H1 (cell line): ENCODE results near the gene SCNM1. TPM values are rescaled to one million over a fixed set of nuclear protein-coding genes. Genes with fewer than 3 reads are reported as not detected.

ENCODE experiments used
- CTCF ChIA-PET: fragments of 300-600 bp; sonication (Branson Sonifier 250); formaldehyde crosslinking; loops from one replicate; lab custom pipeline; 2021; ENCODE audit not compliant: partially characterized antibody; lab: Charles Lee
- POLR2A ChIA-PET: fragments of 300-600 bp; sonication (Branson Sonifier 250); formaldehyde crosslinking; loops from one replicate; lab custom pipeline; 2021; ENCODE audit warnings: inconsistent platforms; ENCODE audit not compliant: partially characterized antibody; lab: Charles Lee
- DNase-seq, 2 experiments: peaks; one replicate each; pipeline versions ENCODE4 v3.0.0 to v3.0.0-alpha.2; 2010 to 2022; ENCODE audit warnings: low spot score in 2 of 2, low read depth in 1 of 2, mixed read lengths in 1 of 2
- FAIRE-seq: peaks from 2 replicates; lab custom pipeline; 2011; peaks lifted over from hg19 to GRCh38; lab: Jason Lieb, UNC
- H2AFZ ChIP-seq: 2 replicates; pipeline ENCODE4 v1.8.1; 2012; ENCODE audit warnings: low read length, inconsistent platforms
- H2AK5ac ChIP-seq: 2 replicates; pipeline ENCODE4 v1.6.1; 2013; ENCODE audit warnings: low read depth, low read length
- H2BK120ac ChIP-seq: replicated peaks from 2 replicates; pipeline ENCODE3; 2013; ENCODE audit warnings: low read depth, low read length, inconsistent platforms
- H2BK12ac ChIP-seq: 2 replicates; pipeline ENCODE4 v1.6.1; 2013; ENCODE audit warnings: low read depth, low read length
- H2BK15ac ChIP-seq: 2 replicates; pipeline ENCODE4 v1.6.1; 2013; ENCODE audit warnings: low read length
- H2BK20ac ChIP-seq: 2 replicates; pipeline ENCODE4 v1.6.1; 2013; ENCODE audit warnings: low read length
- H2BK5ac ChIP-seq: 2 replicates; pipeline ENCODE4 v1.6.1; 2013; ENCODE audit warnings: low read depth, low read length
- H3K14ac ChIP-seq: 2 replicates; pipeline ENCODE4 v1.6.1; 2013; ENCODE audit warnings: inconsistent platforms; ENCODE audit not compliant: insufficient read length
- H3K18ac ChIP-seq: 2 replicates; pipeline ENCODE4 v1.6.1; 2013; ENCODE audit warnings: low read length; ENCODE audit errors: extremely low read depth
- H3K23ac ChIP-seq: 2 replicates; pipeline ENCODE4 v1.6.1; 2013; ENCODE audit warnings: inconsistent platforms; ENCODE audit not compliant: insufficient read length
- H3K23me2 ChIP-seq: 2 replicates; pipeline ENCODE4 v1.6.1; 2013; ENCODE audit warnings: low read depth, low read length
- H3K27ac ChIP-seq: 2 replicates; pipeline ENCODE4 v1.6.1; 2011; ENCODE audit warnings: low read depth, low read length, inconsistent platforms
- H3K27me3 ChIP-seq, 4 experiments: replicated peaks in 1 of 4; 1 replicate in 1 of 4; 2 replicates in 3 of 4; pipeline versions ENCODE4 v1.6.1 to v1.8.1; 2011 to 2013; ENCODE audit warnings: low read length in 3 of 4, mild to moderate bottlenecking in 3 of 4, inconsistent platforms in 2 of 4, mixed read lengths in 2 of 4, moderate library complexity in 1 of 4; ENCODE audit not compliant: control insufficient read depth in 3 of 4, insufficient read depth in 3 of 4; ENCODE audit errors: extremely low read depth in 1 of 4
- H3K36me3 ChIP-seq, 4 experiments: 2 replicates each; pipeline versions ENCODE4 v1.6.1 to v1.8.1; 2011 to 2013; ENCODE audit warnings: mild to moderate bottlenecking in 4 of 4, low read length in 3 of 4, moderate library complexity in 2 of 4, control low read depth in 1 of 4, inconsistent platforms in 1 of 4; ENCODE audit not compliant: insufficient read depth in 4 of 4, control insufficient read depth in 2 of 4
- H3K4ac ChIP-seq: replicated peaks from 2 replicates; pipeline ENCODE3; 2013; ENCODE audit warnings: low read length, low read depth, mixed read lengths, inconsistent platforms; ENCODE audit not compliant: insufficient read length
- H3K4me1 ChIP-seq, 4 experiments: replicated peaks in 1 of 4; 1 replicate in 1 of 4; 2 replicates in 3 of 4; pipeline versions ENCODE4 v1.6.1 to v1.8.1; 2011 to 2013; ENCODE audit warnings: low read length in 3 of 4, inconsistent platforms in 2 of 4, mixed read lengths in 1 of 4; ENCODE audit not compliant: insufficient read depth in 4 of 4, control insufficient read depth in 3 of 4
- H3K4me2 ChIP-seq, 2 experiments: 2 replicates each; pipeline versions ENCODE4 v1.6.1 to v1.8.1; 2011 to 2013; ENCODE audit warnings: low read depth in 2 of 2, low read length in 2 of 2, control low read depth in 1 of 2, inconsistent platforms in 1 of 2, mild to moderate bottlenecking in 1 of 2; ENCODE audit not compliant: insufficient read depth in 1 of 2
- H3K4me3 ChIP-seq, 4 experiments: fragments of 200-600, 300-600 bp in 1 of 4; sonication (generic), shearing (Covaris generic), sonication (Bioruptor Twin) in 1 of 4; 2 replicates each; pipeline versions ENCODE4 v1.5.1 to v1.8.1; 2011 to 2016; ENCODE audit warnings: low read length in 4 of 4, low read depth in 3 of 4, control low read depth in 2 of 4, inconsistent platforms in 2 of 4, mild to moderate bottlenecking in 2 of 4, mixed read lengths in 1 of 4, moderate library complexity in 1 of 4; ENCODE audit not compliant: insufficient read depth in 2 of 4; ENCODE audit errors: extremely low read depth in 1 of 4
- H3K56ac ChIP-seq: replicated peaks from 2 replicates; pipeline ENCODE3; 2013; ENCODE audit warnings: low read depth, mild to moderate bottlenecking, mixed read lengths, low read length, inconsistent platforms; ENCODE audit not compliant: insufficient read length
- H3K79me1 ChIP-seq: 2 replicates; pipeline ENCODE4 v1.6.1; 2013; ENCODE audit warnings: low read depth, low read length, control low read depth
- H3K79me2 ChIP-seq, 2 experiments: 2 replicates each; pipeline versions ENCODE4 v1.6.1 to v1.8.1; 2012 to 2013; ENCODE audit warnings: low read length in 2 of 2, mild to moderate bottlenecking in 2 of 2, inconsistent platforms in 1 of 2; ENCODE audit not compliant: insufficient read depth in 2 of 2, control insufficient read depth in 1 of 2
- H3K9ac ChIP-seq, 4 experiments: replicated peaks in 1 of 4; 1 replicate in 1 of 4; 2 replicates in 3 of 4; pipeline versions ENCODE4 v1.6.1 to v1.8.1; 2011 to 2013; ENCODE audit warnings: low read depth in 3 of 4, low read length in 3 of 4, control low read depth in 2 of 4, mild to moderate bottlenecking in 2 of 4, moderate library complexity in 2 of 4, inconsistent platforms in 1 of 4; ENCODE audit errors: extremely low read depth in 1 of 4
- H3K9me3 ChIP-seq, 2 experiments: 2 replicates each; pipeline versions ENCODE4 v1.6.1 to v1.8.1; 2012 to 2013; ENCODE audit warnings: mild to moderate bottlenecking in 2 of 2, moderate library complexity in 2 of 2, control low read depth in 1 of 2, inconsistent platforms in 1 of 2, low read depth in 1 of 2, low read length in 1 of 2, mixed read lengths in 1 of 2; ENCODE audit not compliant: insufficient read depth in 2 of 2
- H4K20me1 ChIP-seq, 2 experiments: replicated peaks in 1 of 2; 2 replicates each; pipeline versions ENCODE3 to v1.8.1; 2011 to 2013; ENCODE audit warnings: inconsistent platforms in 2 of 2, low read length in 2 of 2, mild to moderate bottlenecking in 1 of 2; ENCODE audit not compliant: insufficient read depth in 2 of 2, control insufficient read depth in 1 of 2
- H4K5ac ChIP-seq: 2 replicates; pipeline ENCODE4 v1.6.1; 2013; ENCODE audit warnings: low read length, low read depth, mixed read lengths, inconsistent platforms; ENCODE audit not compliant: insufficient read length
- H4K8ac ChIP-seq: 2 replicates; pipeline ENCODE4 v1.8.0; 2013; ENCODE audit warnings: mild to moderate bottlenecking, moderate library complexity, low read length, inconsistent platforms; ENCODE audit not compliant: insufficient read depth; ENCODE audit errors: extremely low read depth
- H4K91ac ChIP-seq: replicated peaks from 2 replicates; pipeline ENCODE3; 2013; ENCODE audit warnings: low read length, mixed read lengths, inconsistent platforms; ENCODE audit not compliant: insufficient read length
- BCL11A ChIP-seq, 2 experiments: IDR thresholded peaks; one replicate each; pipeline ENCODE4 v1.6.1; 2011; ENCODE audit warnings: low read depth in 2 of 2, low read length in 2 of 2, mild to moderate bottlenecking in 2 of 2
- EP300 ChIP-seq, 2 experiments: IDR thresholded peaks; 1 replicate in 1 of 2; 2 replicates in 1 of 2; pipeline ENCODE4 v1.6.1; 2011 to 2012; ENCODE audit warnings: low read depth in 2 of 2, low read length in 2 of 2, mild to moderate bottlenecking in 2 of 2, borderline replicate concordance in 1 of 2, inconsistent platforms in 1 of 2, moderate library complexity in 1 of 2
- FOSL1 ChIP-seq: IDR thresholded peaks from 2 replicates; pipeline ENCODE4 v1.6.1; 2011; ENCODE audit warnings: mild to moderate bottlenecking, low read depth, low read length, moderate library complexity; ENCODE audit not compliant: insufficient read depth
- KDM4A ChIP-seq: IDR thresholded peaks from one replicate; pipeline ENCODE4 v1.7.1; 2012; ENCODE audit warnings: low read depth, mild to moderate bottlenecking, moderate library complexity, low read length, inconsistent platforms; ENCODE audit not compliant: severe bottlenecking
- MAFK ChIP-seq: IDR thresholded peaks from 2 replicates; pipeline ENCODE4 v1.6.1; 2012; ENCODE audit warnings: low read depth, mild to moderate bottlenecking, improper control_type of control experiment, low read length
- POU5F1 ChIP-seq: IDR thresholded peaks from 2 replicates; pipeline ENCODE4 v1.6.1; 2011; ENCODE audit warnings: low read depth, mild to moderate bottlenecking, low read length, moderate library complexity
- RXRA ChIP-seq: IDR thresholded peaks from 2 replicates; pipeline ENCODE4 v1.6.1; 2011; ENCODE audit warnings: low read depth, mild to moderate bottlenecking, low read length, moderate library complexity; ENCODE audit not compliant: insufficient read depth
- SAP30 ChIP-seq: fragments of 300-600 bp; sonication (generic); IDR thresholded peaks from 2 replicates; pipeline ENCODE4 v1.7.1; 2012; ENCODE audit warnings: low read length, moderate library complexity, mild to moderate bottlenecking, inconsistent platforms; ENCODE audit not compliant: insufficient read depth, insufficient replicate concordance
- SIN3A ChIP-seq, 2 experiments: IDR thresholded peaks in 1 of 2; conservative IDR thresholded peaks in 1 of 2; 2 replicates each; pipeline ENCODE4 v1.6.1; 2011 to 2012; ENCODE audit warnings: low read length in 2 of 2, improper control_type of control experiment in 1 of 2, low read depth in 1 of 2, mild to moderate bottlenecking in 1 of 2
- SRF ChIP-seq: IDR thresholded peaks from 2 replicates; pipeline ENCODE4 v1.6.1; 2011; ENCODE audit warnings: mild to moderate bottlenecking, low read depth, low read length, moderate library complexity
- TCF12 ChIP-seq: IDR thresholded peaks from 2 replicates; pipeline ENCODE4 v1.6.1; 2011; ENCODE audit warnings: low read depth, mild to moderate bottlenecking, low read length
- YY1 ChIP-seq: IDR thresholded peaks from 2 replicates; pipeline ENCODE4 v1.6.1; 2011; ENCODE audit warnings: low read depth, mild to moderate bottlenecking, low read length
- WGBS, 2 experiments: shearing (Covaris generic) in 1 of 2; methylation state at CpG; one replicate each; pipeline versions ENCODE4 v1.1.6 to v1.1.7; 2013 to 2015; ENCODE audit warnings: low lambda C conversion rate in 2 of 2, mixed read lengths in 2 of 2, inconsistent platforms in 1 of 2, low coverage in 1 of 2, missing lambda C conversion rate in 1 of 2; ENCODE audit not compliant: insufficient replicate concordance in 2 of 2, insufficient coverage in 1 of 2, insufficient read length in 1 of 2; ENCODE audit errors: extremely low coverage in 1 of 2, missing lambda C conversion rate in 1 of 2; 5-methylcytosine and 5-hydroxymethylcytosine counted together
- polyA plus RNA-seq, 7 experiments: library from polyadenylated mRNA; depleted of rRNA in 3 of 7; stranded (reverse) in 5 of 7; unstranded in 2 of 7; fragments of >200 nt in 5 of 7; fragments of 200-250 nt in 2 of 7; gene quantifications; 1 replicate in 5 of 7; 2 replicates in 1 of 7; 4 replicates in 1 of 7; pipeline versions ENCODE4 v1.2.1 to v1.2.3, GENCODE V29; 2011 to 2013; ENCODE audit warnings: missing spikeins in 2 of 7, mixed read lengths in 2 of 7
- total RNA-seq: library from RNA; stranded (reverse); fragmentation: NEBNext Ultra II Directional; extraction: Animal tissue kit (Norgen Biotek cat#: 25700); gene quantifications from 2 replicates; pipeline ENCODE4 v1.2.1, GENCODE V29; 2021

Gene SCNM1
- total and polyA plus RNA-seq, 2 of the 8 experiments (the other 6 are each of a cell fraction or from before 2014, with no cell fraction given): 13.6 to 46.2 TPM

DNA sequence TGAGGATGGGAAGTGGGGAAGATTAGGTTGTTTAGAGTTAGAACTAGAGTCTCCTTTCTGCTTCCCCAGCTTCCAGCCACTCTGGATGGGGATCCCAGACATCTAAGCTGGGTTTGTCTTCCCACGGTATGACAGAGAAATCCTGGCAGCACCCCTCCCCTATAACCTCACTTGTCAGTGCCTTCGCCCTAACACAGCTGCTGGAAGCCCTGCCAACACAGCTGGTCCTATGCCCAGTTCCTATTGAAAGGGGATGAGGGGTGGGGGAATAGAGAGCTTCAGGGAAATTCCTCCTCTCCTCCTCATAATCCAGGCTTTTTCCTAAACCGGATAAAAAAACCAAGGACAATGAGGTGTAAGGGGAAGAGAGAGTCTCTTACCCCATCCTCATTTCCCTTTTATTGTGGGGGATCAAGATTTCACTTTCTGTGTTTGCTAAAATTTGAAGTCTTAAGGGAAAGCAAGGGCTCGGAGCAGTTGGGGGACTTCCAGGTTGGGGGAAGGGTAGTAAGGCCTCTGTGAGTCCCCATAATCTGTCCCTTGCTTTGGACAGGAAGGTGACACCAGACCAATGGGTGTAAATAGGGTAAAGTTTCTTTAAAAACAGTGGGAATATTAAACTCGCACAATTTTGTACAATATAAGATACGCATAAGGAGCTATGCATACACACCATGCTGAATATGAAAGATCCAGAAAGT lies 9.2 kb downstream of the SCNM1 start:
- H3K4me2 ChIP-seq: no peak overlapping the region
- H3K56ac ChIP-seq: no peak overlapping the region
- H2BK15ac ChIP-seq: no peak overlapping the region
- H2BK5ac ChIP-seq: no peak overlapping the region
- H3K23me2 ChIP-seq: no peaks in the 10 kb centered on the region
- no peak overlapping the region for H2AFZ ChIP-seq
- no peak overlapping the region for H2AK5ac ChIP-seq
- no peak overlapping the region for H4K5ac ChIP-seq
- H2BK120ac ChIP-seq: no peak overlapping the region
- H3K27me3 ChIP-seq: no peaks in the 10 kb centered on the region
- no peaks in the 10 kb centered on the region for H3K79me1 ChIP-seq
- H3K18ac ChIP-seq: no peak overlapping the region
- H4K91ac ChIP-seq: no peak overlapping the region
- no peak overlapping the region for H3K23ac ChIP-seq
- CTCF ChIA-PET: interaction anchor here (0.7 to 3.1 kb wide), 20 partner anchors 8 to 366 kb away, joined by 3 to 16 read pairs (median 4); partner anchors contain the start of genes MLLT11, TNFAIP8L2 and VPS72
- no peaks in the 10 kb centered on the region for H3K4me1 ChIP-seq
- no peak overlapping the region for H3K4me3 ChIP-seq
- no peak overlapping the region for H2BK12ac ChIP-seq
- no peaks in the 10 kb centered on the region for H4K20me1 ChIP-seq
- POLR2A ChIA-PET: interaction anchor here (1.0 to 1.8 kb wide), 3 partner anchors 9 to 224 kb away, joined by 3 to 9 read pairs (median 8); partner anchors contain the start of genes PSMB4, SCNM1 and VPS72
- no peak overlapping the region for H3K9ac ChIP-seq
- FAIRE-seq: no peak
- no peaks in the 10 kb centered on the region for H3K79me2 ChIP-seq
- no peak overlapping the region for H4K8ac ChIP-seq
- no peaks in the 10 kb centered on the region for H3K9me3 ChIP-seq
- H3K14ac ChIP-seq: no peak overlapping the region
- H2BK20ac ChIP-seq: no peak overlapping the region
- no peak overlapping the region for H3K27ac ChIP-seq
- DNase-seq: no peak
- H3K36me3 ChIP-seq: peaks cover 6 to 47% (median 25%) of the 10 kb centered on the region in 4 experiments; a peak in 7 of 8 replicates
- H3K4ac ChIP-seq: no peak overlapping the region
- 90% methylated on average over 6 of the region's 6 CpGs; no CpG with 5 or more reads in 1 of the 2 experiments for WGBS, 2 experiments
- TF ChIP-seq KDM4A (no peak), TCF12 (no peak), SRF (no peak), BCL11A (IDR thresholded peaks at IDR 0.05; ENCODE audit: low read depth in 2 of 2, low read length in 2 of 2) (no peak), SIN3A (conservative IDR thresholded peaks at IDR 0.05 in 1 of 2, IDR thresholded peaks at IDR 0.05 in 1 of 2; ENCODE audit: low read depth in 1 of 2, low read length in 2 of 2) (no peak), MAFK (no peak), EP300 (IDR thresholded peaks at IDR 0.05; ENCODE audit: borderline replicate concordance in 1 of 2, low read depth in 2 of 2, low read length in 2 of 2) (no peak), POU5F1 (no peak), FOSL1 (no peak), SAP30 (no peak), RXRA (no peak), YY1 (no peak)
